K562 (cell line): ENCODE data around the gene BACH1. TPM values are rescaled to one million over a fixed set of nuclear protein-coding genes. Genes with fewer than 3 reads are reported as not detected.

ENCODE experiments used
- MGA ChIP-seq: fragments of 450-650 bp; IDR thresholded peaks from 2 replicates; pipeline ENCODE4 v1.6.1; 2016; ENCODE audit warnings: mild to moderate bottlenecking, moderate library complexity
- polyA plus RNA-seq, 8 experiments: library from polyadenylated mRNA; depleted of rRNA in 4 of 8; stranded (reverse) in 5 of 8; unstranded in 3 of 8; fragments of >200 nt; fragmentation: Nextera tagmentation in 2 of 8; fragmentation: Illumina TruSeq in 1 of 8; extraction: Ambion mirVana in 2 of 8; extraction: Trizol in 1 of 8; gene quantifications; 2 replicates each; pipeline versions ENCODE4 v1.2.1 to v1.2.3, GENCODE V29; 2011 to 2014; ENCODE audit warnings: inconsistent platforms in 1 of 8, missing spikeins in 1 of 8
- total RNA-seq, 7 experiments: library from RNA; depleted of rRNA in 6 of 7; stranded (reverse); fragments of >200 nt in 6 of 7; fragmentation: Illumina TruSeq in 2 of 7; extraction: Trizol in 2 of 7; gene quantifications; 2 replicates each; pipeline versions ENCODE4 v1.2.1 to v1.2.3, GENCODE V29; 2011 to 2021; ENCODE audit warnings: low replicate concordance in 1 of 7

Gene BACH1
- total and polyA plus RNA-seq, 9 of the 15 experiments (the other 6 are each of a cell fraction or from before 2014, with no cell fraction given): 10.6 to 58.5 (median 28.6) TPM

GRCh38 chr21:29309703-29310102 lies 11.0 kb downstream of the BACH1 start (continued):
- TF ChIP-seq MGA: peak; percentile 82
